Astrocyte of the spinal cord (primary cell): ENCODE measurements around the gene MARCHF3.
"Not testable (repeated sequence)": the region's sequence is repeated elsewhere in the genome, so short reads cannot be mapped to it uniquely, and the experiment has no call there.

ENCODE experiments used
- DNase-seq: peaks from one replicate; pipeline ENCODE4 v3.0.0; 2011; ENCODE audit warnings: low read depth, low spot score
- H3K4me3 ChIP-seq: 2 replicates; pipeline ENCODE4 v1.5.1; 2011; ENCODE audit warnings: low read depth, mild to moderate bottlenecking, low read length, moderate library complexity
- in situ Hi-C: cut with HindIII; loops from 2 replicates; pipeline ENCODE4 v1.10.0; 2017; ENCODE audit warnings: low sequenced_read_pairs
- TF ChIP-seq, protein P1 (sequence below): IDR thresholded peaks from 2 replicates; pipeline ENCODE4 v1.5.1; 2012; ENCODE audit warnings: low read depth, mild to moderate bottlenecking, low read length, inconsistent platforms

The MARCHF3 gene

DNA sequence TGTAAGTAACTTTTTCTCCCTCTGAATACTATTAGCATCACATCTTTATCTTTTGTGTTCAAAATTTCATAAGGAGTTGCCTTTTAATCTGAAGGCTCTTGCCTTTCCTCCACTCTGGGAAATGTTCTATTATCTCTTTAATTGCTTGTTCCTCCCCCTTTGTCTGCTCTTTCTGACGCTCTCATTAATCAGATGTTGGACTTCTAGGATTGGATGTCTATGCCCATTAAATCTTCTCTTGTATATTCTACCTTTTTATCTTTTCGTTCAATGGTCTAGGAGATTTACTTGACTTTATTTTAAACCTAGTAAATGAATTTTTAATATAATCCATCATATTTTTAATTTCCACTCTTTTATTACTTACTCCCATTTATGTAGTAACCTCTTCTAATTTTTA lies 76.7 kb downstream of the MARCHF3 start:
- no peak for DNase-seq
- TF ChIP-seq, protein P1, sequence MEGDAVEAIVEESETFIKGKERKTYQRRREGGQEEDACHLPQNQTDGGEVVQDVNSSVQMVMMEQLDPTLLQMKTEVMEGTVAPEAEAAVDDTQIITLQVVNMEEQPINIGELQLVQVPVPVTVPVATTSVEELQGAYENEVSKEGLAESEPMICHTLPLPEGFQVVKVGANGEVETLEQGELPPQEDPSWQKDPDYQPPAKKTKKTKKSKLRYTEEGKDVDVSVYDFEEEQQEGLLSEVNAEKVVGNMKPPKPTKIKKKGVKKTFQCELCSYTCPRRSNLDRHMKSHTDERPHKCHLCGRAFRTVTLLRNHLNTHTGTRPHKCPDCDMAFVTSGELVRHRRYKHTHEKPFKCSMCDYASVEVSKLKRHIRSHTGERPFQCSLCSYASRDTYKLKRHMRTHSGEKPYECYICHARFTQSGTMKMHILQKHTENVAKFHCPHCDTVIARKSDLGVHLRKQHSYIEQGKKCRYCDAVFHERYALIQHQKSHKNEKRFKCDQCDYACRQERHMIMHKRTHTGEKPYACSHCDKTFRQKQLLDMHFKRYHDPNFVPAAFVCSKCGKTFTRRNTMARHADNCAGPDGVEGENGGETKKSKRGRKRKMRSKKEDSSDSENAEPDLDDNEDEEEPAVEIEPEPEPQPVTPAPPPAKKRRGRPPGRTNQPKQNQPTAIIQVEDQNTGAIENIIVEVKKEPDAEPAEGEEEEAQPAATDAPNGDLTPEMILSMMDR = no peak
- in situ Hi-C loops = no loop called here
- no peak overlapping the region for H3K4me3 ChIP-seq

DNA sequence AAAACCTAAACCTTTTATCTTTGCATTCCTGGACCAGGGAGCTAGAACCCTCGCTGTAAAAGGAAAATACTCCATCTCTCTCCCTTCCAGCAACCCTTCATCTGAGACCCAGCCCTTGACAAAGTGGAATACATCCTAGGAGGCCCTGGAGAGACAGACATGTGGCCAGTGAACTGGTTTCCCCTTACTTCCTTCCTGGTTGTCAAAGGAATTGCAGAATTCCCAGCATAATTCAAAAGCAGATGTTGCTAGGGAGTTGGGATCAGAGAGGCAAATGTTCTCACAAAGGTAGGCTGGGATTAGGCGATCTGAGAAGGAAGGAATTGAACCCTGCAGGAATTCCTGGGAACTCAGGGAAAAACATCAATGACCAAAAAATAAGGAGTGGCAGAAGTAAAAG lies 80.9 kb downstream of the MARCHF3 start:
- no peak for DNase-seq
- in situ Hi-C loops = no loop called here
- H3K4me3 ChIP-seq = no peak overlapping the region
- TF ChIP-seq, protein P1 = no peak

DNA sequence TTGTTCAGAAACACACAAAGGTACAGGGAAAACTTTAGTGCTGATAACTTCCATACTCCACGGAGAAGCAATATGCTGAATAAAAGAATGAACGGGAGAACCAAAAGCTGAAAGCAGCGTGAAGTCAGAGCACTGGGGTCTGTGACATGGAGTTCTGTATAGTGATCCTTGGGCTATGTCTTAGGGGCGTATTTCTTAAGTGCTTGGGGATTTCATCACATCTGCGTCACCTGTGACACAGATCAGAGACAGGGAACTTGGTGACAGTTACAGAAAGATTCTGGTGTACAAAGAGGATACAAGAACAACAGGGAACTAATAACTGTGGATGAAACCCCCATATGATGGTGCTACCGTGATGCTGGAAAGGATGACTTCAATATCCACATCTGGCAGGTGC lies 81.9 kb downstream of the MARCHF3 start:
- TF ChIP-seq, protein P1 = no peak
- no peak for DNase-seq
- in situ Hi-C loops = no loop called here
- H3K4me3 ChIP-seq = no peak overlapping the region

DNA sequence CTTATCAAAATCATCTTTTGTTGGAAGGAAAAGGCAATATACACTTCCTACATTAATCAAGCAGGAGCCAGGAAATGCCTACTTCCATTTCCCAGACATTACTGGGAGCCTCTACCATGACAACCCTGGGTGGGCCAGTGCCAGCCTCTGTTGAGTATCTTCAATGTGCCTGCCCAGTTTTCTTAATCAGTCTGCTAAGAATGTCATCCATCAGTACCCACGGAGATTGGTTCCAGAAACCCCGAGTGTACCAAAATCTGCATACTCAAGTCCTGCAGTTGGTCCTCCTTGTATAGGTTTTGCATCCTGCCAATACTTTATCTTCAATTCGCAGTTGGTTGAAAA lies 82.4 kb downstream of the MARCHF3 start:
- in situ Hi-C loops = no loop called here
- H3K4me3 ChIP-seq = no peak overlapping the region
- DNase-seq = no peak
- TF ChIP-seq, protein P1 = no peak

DNA sequence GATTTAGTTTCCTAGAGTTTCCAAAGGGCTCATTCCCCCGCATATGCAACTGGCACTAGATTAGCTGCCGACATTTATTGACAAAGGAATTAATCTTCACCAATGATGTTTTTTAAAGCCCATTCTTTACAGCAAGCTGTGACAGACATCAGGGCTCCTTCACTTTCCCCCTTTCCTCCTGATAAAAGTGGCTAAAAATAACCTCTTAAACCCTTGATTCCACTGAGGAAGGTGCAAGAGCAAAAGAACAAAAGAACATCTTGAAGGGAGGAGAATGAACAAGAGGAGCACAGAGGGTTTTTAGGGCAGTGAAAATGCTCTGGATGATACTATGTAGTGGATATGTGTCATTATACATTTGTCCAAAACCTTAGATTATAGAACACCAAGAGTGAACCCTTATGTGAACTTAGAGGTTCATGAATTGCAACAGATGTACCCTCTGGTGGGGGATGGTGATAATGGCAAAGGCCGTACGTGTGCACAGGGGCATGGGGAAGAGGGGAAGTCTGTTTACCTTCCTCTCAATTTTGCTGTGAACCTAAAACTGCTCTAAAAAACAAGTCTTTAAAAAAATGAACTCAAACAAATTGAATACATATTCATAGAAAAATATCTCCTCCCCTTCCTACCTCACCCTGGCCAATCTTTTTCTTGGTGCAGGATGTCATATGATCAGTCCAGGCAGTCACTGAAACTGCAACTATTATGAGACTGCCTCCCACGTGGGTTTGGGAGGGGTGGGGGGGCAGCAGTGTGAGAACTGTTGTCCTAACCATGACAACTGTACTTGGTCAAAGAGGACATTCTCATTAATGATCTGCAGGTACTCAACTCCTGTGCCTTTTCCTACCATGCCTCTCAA lies 83.0 kb downstream of the MARCHF3 start:
- in situ Hi-C loops = no loop called here
- no peak for DNase-seq
- TF ChIP-seq, protein P1 = no peak
- no peak overlapping the region for H3K4me3 ChIP-seq

DNA sequence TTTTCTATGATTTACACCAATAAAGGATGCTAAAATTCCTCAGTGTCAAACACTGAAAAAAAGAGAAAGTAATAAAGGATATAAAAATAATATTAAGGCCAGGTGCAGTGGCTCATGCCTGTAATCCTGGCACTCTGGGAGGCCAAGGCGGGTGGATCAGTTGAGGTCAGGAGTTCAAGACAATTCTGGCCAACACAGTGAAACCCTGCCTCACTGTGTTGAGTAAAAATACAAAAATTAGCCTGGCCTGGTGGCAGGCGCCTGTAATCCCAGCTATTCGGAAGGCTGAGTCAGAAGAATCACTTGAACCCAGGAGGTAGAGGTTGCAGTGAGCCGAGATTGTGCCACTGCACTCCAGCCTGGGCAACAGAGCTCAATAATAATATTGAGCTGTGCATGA lies 87.5 kb downstream of the MARCHF3 start:
- DNase-seq, in situ Hi-C loops, H3K4me3 ChIP-seq: not testable (repeated sequence)

DNA sequence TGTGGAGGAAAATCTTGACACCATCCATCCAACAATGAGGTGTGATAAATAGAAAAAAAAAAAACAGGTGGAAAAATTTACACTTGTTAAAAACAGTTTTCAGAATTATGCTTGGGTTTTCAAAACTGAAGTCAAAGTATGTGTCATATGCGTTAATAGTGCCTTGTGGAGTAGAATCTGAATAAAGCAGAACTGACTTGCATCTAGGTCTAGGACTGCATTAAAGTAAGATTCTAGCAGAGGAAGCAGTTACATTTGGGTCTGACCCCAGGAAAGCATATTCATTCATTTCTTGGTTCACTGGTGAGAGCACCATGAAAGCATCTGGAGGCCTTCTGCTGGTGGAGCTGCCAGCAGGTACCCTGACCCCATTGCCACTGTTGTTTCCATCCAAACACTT lies 89.0 kb downstream of the MARCHF3 start:
- in situ Hi-C loops = no loop called here
- TF ChIP-seq, protein P1 = no peak
- H3K4me3 ChIP-seq = no peak overlapping the region
- no peak for DNase-seq
